Ovary (tissue), 9 donors: ENCODE measurements around the gene COL25A1. TPM values are rescaled to one million over a fixed set of nuclear protein-coding genes. Genes with fewer than 3 reads are reported as not detected.
"Not testable (repeated sequence)": the region's sequence is repeated elsewhere in the genome, so short reads cannot be mapped to it uniquely, and the experiment has no call there.

ENCODE experiments used
- DNase-seq, 5 donors: peaks; one replicate each; pipeline ENCODE4 v3.0.0-alpha.2; 2019 to 2020
- H3K27ac ChIP-seq, 2 donors: fragments of 200-600 bp; one replicate each; pipeline versions ENCODE4 v1.5.1 to v1.8.0; 2019 to 2022
- H3K27me3 ChIP-seq: fragments of 200-600 bp; one replicate; pipeline ENCODE4 v1.8.0; 2022
- H3K36me3 ChIP-seq: fragments of 200-600 bp; sonication (generic); one replicate; pipeline ENCODE4 v1.5.1; 2019
- H3K4me1 ChIP-seq: one replicate; pipeline ENCODE4 v1.8.1; 2013; ENCODE audit warnings: mild to moderate bottlenecking, moderate library complexity; ENCODE audit not compliant: insufficient read depth
- H3K4me3 ChIP-seq: fragments of 200-600 bp; sonication (generic); one replicate; pipeline ENCODE4 v1.5.1; 2017
- H3K9me3 ChIP-seq, 2 donors: fragments of 200-600 bp in 1 of 2; sonication (generic) in 1 of 2; one replicate each; pipeline versions ENCODE4 v1.5.1 to v1.8.1; 2013 to 2019; ENCODE audit warnings: mild to moderate bottlenecking in 1 of 2, moderate library complexity in 1 of 2
- CTCF ChIP-seq, 3 donors: fragments of 450-650 bp in 2 of 3; fragments of 200-600 bp in 1 of 3; IDR thresholded peaks; one replicate each; pipeline versions ENCODE4 v1.5.1 to v1.8.0; 2016 to 2022; ENCODE audit warnings: antibody characterized with exemption in 3 of 3, mild to moderate bottlenecking in 1 of 3
- EP300 ChIP-seq: sonication (generic); formaldehyde crosslinking; IDR thresholded peaks from one replicate; pipeline ENCODE4 v1.6.1; 2017; ENCODE audit warnings: antibody characterized with exemption
- POLR2A ChIP-seq: fragments of 450-650 bp; IDR thresholded peaks from one replicate; pipeline ENCODE4 v1.6.1; 2017; ENCODE audit warnings: antibody characterized with exemption, mild to moderate bottlenecking, moderate library complexity
- WGBS, 3 donors: extraction: QIAGEN DNeasy Blood & Tissue Kit in 1 of 3; methylation state at CpG; one replicate each; pipeline versions ENCODE4 v1.1.5 to v1.1.7; 2013 to 2017; 5-methylcytosine and 5-hydroxymethylcytosine counted together
- intact Hi-C, 4 donors: fragments of 100-400 bp; cut with DNase I; formaldehyde crosslinking; loops; one replicate each; pipeline versions ENCODE4 v1.11.0 to v1.15.1; 2022 to 2023
- polyA plus RNA-seq, 2 donors: library from polyadenylated mRNA; stranded (reverse); fragments of 200-250 nt in 1 of 2; fragments of 350-450 nt in 1 of 2; fragmentation: Illumina TruSeq in 1 of 2; extraction: RNeasy Lipid Tissue Mini Kit (QIAGEN cat#74804) in 1 of 2; gene quantifications; one replicate each; pipeline ENCODE4 v1.2.3, GENCODE V29; 2013 to 2014
- total RNA-seq, 7 donors: library from RNA; depleted of rRNA in 2 of 7; stranded (reverse); fragments of >200 nt in 2 of 7; fragmentation: NEBNext Ultra II Directional in 3 of 7; extraction: Animal tissue kit (Norgen Biotek cat#: 25700) in 3 of 7; gene quantifications; one replicate each; pipeline versions ENCODE4 v1.1.0 to v1.2.4, GENCODE V29; 2016 to 2023
- donor health status: DM: no; HTN: no; CAD: no; lungs with moderate emphysema.
- donor health status: DM: no; HTN: no; CAD: no.
- donor health status: Bipolar disorder and iron deficiency.
- donor health status: DM: yes; HTN: yes; CAD: no.
- donor health status: DM: no; HTN: no; CAD: no.
- donor health status: DM: yes; HTN: yes; CAD: no.

Gene COL25A1
- total and polyA plus RNA-seq, 9 donors, result 0.25 to 3.2 (median 0.77) TPM

- Histone ChIP-seq H3K36me3 (no peaks in the 10 kb centered on the region), H3K4me1 (no peaks in the 10 kb centered on the region), H3K9me3 (no peaks in the 10 kb centered on the region), H3K27me3 (no peaks in the 10 kb centered on the region), H3K27ac (no peak overlapping the region), H3K4me3 (no peak overlapping the region)
- WGBS, 3 donors, result 91 to 95% (median 93%) methylated on average over 3 of the region's 3 CpGs
- no peak for TF ChIP-seq EP300
- TF ChIP-seq POLR2A, result no peak
- TF ChIP-seq CTCF (IDR thresholded peaks at IDR 0.05), result no peak
- intact Hi-C loops, result no loop called here
- DNase-seq, result no peak
Measured at GRCh38 chr4:109114501-109114900, 188.0 kb downstream of the COL25A1 start.

GRCh38 chr4:109113521-109113920, 188.9 kb downstream of the COL25A1 start:
- no peaks in the 10 kb centered on the region for H3K27me3 ChIP-seq
- no peak overlapping the region for H3K27ac ChIP-seq
- intact Hi-C loops, result no loop called here
- H3K36me3 ChIP-seq, result no peaks in the 10 kb centered on the region
- H3K4me1 ChIP-seq, result no peaks in the 10 kb centered on the region
- H3K9me3 ChIP-seq, result no peaks in the 10 kb centered on the region
- no peak for DNase-seq
- 95 to 98% (median 97%) methylated on average over 2 of the region's 2 CpGs for WGBS, 3 donors
- H3K4me3 ChIP-seq, result no peak overlapping the region
- no peak for TF ChIP-seq EP300
- TF ChIP-seq CTCF (IDR thresholded peaks at IDR 0.05), result no peak
- TF ChIP-seq POLR2A, result no peak

- intact Hi-C loops, result no loop called here
- Histone ChIP-seq H3K36me3 (no peaks in the 10 kb centered on the region), H3K9me3 (no peaks in the 10 kb centered on the region), H3K4me3 (no peak overlapping the region), H3K27ac (no peak overlapping the region), H3K4me1 (no peaks in the 10 kb centered on the region), H3K27me3 (no peaks in the 10 kb centered on the region)
- 74 to 91% (median 87%) methylated on average over 3 of the region's 3 CpGs for WGBS, 3 donors
- no peak for DNase-seq
- no peak for TF ChIP-seq EP300
- TF ChIP-seq CTCF (IDR thresholded peaks at IDR 0.05), result no peak
- TF ChIP-seq POLR2A, result no peak
Measured at GRCh38 chr4:109111031-109111430, 191.4 kb downstream of the COL25A1 start.

GRCh38 chr4:109108215-109108614, 194.2 kb downstream of the COL25A1 start:
- H3K9me3 ChIP-seq, H3K36me3 ChIP-seq, H3K27me3 ChIP-seq, H3K4me1 ChIP-seq, H3K4me3 ChIP-seq, intact Hi-C loops, H3K27ac ChIP-seq, DNase-seq: not testable (repeated sequence)
- WGBS, 3 donors, result 83 to 85% methylated on average over 2 of the region's 2 CpGs; no CpG with 5 or more reads in 1 of the 3 donors

GRCh38 chr4:109094056-109094455, 208.4 kb downstream of the COL25A1 start:
- TF ChIP-seq CTCF (IDR thresholded peaks at IDR 0.05) (no peak), POLR2A (no peak), EP300 (no peak)
- Histone ChIP-seq H3K27ac (no peak overlapping the region), H3K4me3 (no peak overlapping the region), H3K36me3 (no peaks in the 10 kb centered on the region), H3K27me3 (no peaks in the 10 kb centered on the region), H3K9me3 (no peaks in the 10 kb centered on the region), H3K4me1 (no peaks in the 10 kb centered on the region)
- DNase-seq, result no peak
- WGBS, 3 donors, result 66 to 75% (median 73%) methylated on average over 1 of the region's 1 CpG
- intact Hi-C loops, result no loop called here
